Heart left ventricle (tissue), 16 donors: ENCODE data around the gene SLC6A18. TPM values are rescaled to one million over a fixed set of nuclear protein-coding genes. Genes with fewer than 3 reads are reported as not detected.

ENCODE experiments used
- ATAC-seq, 4 donors: fragments of 200-7000 bp; cut with Tn5 transposase; one replicate each; pipeline ENCODE4 v1.9.1; 2020 to 2022; ENCODE audit warnings: moderate library complexity in 4 of 4, mild to moderate bottlenecking in 3 of 4, moderate number of reproducible peaks in 1 of 4
- DNase-seq, 5 donors: peaks; one replicate each; pipeline ENCODE4 v3.0.0-alpha.2; 2020
- H3K27ac ChIP-seq, 12 donors: fragments of 200-600 bp; sonication (generic) in 4 of 12; one replicate each; pipeline versions ENCODE4 v1.5.0 to v1.8.0; 2016 to 2022; ENCODE audit warnings: mild to moderate bottlenecking in 2 of 12
- H3K27me3 ChIP-seq, 9 donors: fragments of 200-600 bp; sonication (generic) in 2 of 9; one replicate each; pipeline versions ENCODE4 v1.5.1 to v1.8.0; 2016 to 2022; ENCODE audit warnings: mild to moderate bottlenecking in 3 of 9
- H3K36me3 ChIP-seq, 9 donors: fragments of 200-600 bp; sonication (generic) in 2 of 9; one replicate each; pipeline versions ENCODE4 v1.5.0 to v1.8.0; 2018 to 2022; ENCODE audit warnings: mild to moderate bottlenecking in 2 of 9
- H3K4me1 ChIP-seq, 12 donors: fragments of 200-600 bp; sonication (generic) in 4 of 12; one replicate each; pipeline versions ENCODE4 v1.5.0 to v1.8.0; 2016 to 2022; ENCODE audit warnings: mild to moderate bottlenecking in 3 of 12
- H3K4me3 ChIP-seq, 12 donors: fragments of 200-600 bp; sonication (generic) in 4 of 12; one replicate each; pipeline versions ENCODE4 v1.5.0 to v1.8.0; 2017 to 2022; ENCODE audit warnings: mild to moderate bottlenecking in 9 of 12, moderate library complexity in 4 of 12
- H3K9me3 ChIP-seq, 12 donors: fragments of 200-600 bp; sonication (generic) in 4 of 12; one replicate each; pipeline versions ENCODE4 v1.5.0 to v1.8.0; 2016 to 2022; ENCODE audit warnings: mild to moderate bottlenecking in 1 of 12
- CTCF ChIP-seq, 12 donors: fragments of 200-600 bp; sonication (generic) in 4 of 12; IDR thresholded peaks; one replicate each; pipeline versions ENCODE4 v1.5.0 to v1.8.0; 2018 to 2022; ENCODE audit warnings: antibody characterized with exemption in 12 of 12, mild to moderate bottlenecking in 5 of 12
- POLR2A ChIP-seq, 2 donors: fragments of 450-650 bp; IDR thresholded peaks; one replicate each; pipeline ENCODE4 v1.6.1; 2017; ENCODE audit warnings: antibody characterized with exemption in 2 of 2, mild to moderate bottlenecking in 2 of 2, moderate library complexity in 2 of 2
- WGBS, 4 donors: extraction: QIAGEN DNeasy Blood & Tissue Kit in 2 of 4; methylation state at CpG; one replicate each; pipeline versions ENCODE4 v1.1.5 to v1.1.7; 2013 to 2018; 5-methylcytosine and 5-hydroxymethylcytosine counted together
- intact Hi-C, 10 donors: fragments of 100-400 bp; cut with DNase I; formaldehyde crosslinking; loops; one replicate each; pipeline versions ENCODE4 v1.11.1 to v1.14.2; 2022
- polyA plus RNA-seq, 2 donors: library from polyadenylated mRNA; stranded (reverse); fragments of 200-250 nt; gene quantifications; one replicate each; pipeline ENCODE4 v1.2.3, GENCODE V29; 2013
- total RNA-seq, 9 donors: library from RNA; depleted of rRNA in 2 of 9; stranded (reverse); fragments of >200 nt in 2 of 9; fragmentation: NEBNext Ultra II Directional in 3 of 9; extraction: Animal tissue kit (Norgen Biotek cat#: 25700) in 3 of 9; gene quantifications; one replicate each; pipeline versions ENCODE4 v1.1.0 to v1.2.4, GENCODE V29; 2016 to 2023
- donor health status: ischemic (EF 13 %, LVEDD 7.1; RV severe dilation, severe dysfunction).
- donor health status: healthy with polysubstance abuse.
- donor health status: DM: no; HTN: yes; CAD: no.
- donor health status: DM: no; HTN: no; CAD: no.
- donor health status: ischemic (EF 25% LVEDD 6.9; RV normal size, moderate dysfunction).
- donor health status: ischemic (EF 25% LVEDD 5.7; RV mildly dilated, moderate dysfunction).
- donor health status: healthy.
- donor health status: DM: yes; HTN: yes; CAD: no.
- donor health status: ischemic (EF 35%, LVEDD 5.7; RV mildly dilated, moderate dysfunction).
- donor health status: nonischemic (EF 11% LVEDD 7.7; RV severe dilation, severe dysfunction).
- donor health status: DM: yes; HTN: yes; CAD: no.
- donor health status: PGD.
- donor health status: ischemic (EF 29% LVEDD 5.4; RV normal size, mild dysfunction).
- donor health status: nonischemic (EF 23%, LVEDD 6.1; RV moderate dilation, normal function).

SLC6A18 gene
- total and polyA plus RNA-seq, 11 donors: not detected

DNA sequence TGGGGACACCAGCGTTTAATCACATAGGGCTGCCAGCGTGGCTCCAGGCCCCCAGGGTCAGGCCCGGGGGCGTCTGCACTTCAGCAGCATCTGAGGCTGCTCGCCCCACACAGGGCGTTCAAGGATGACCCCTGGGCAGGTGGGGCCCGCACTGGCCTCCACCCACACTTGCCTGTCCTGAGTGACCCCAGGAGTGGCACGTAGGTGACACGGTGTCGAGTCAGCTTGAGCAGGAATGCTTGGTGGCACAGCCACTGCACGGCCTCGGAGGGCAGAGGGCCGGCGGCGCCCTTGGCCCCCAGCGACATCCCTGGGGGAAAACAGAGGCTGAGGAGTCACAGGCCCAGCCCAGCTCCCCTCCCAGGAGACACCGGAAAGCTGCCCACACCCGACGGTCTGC is 29.0 kb downstream of the SLC6A18 start:
- WGBS, 4 donors: 78 to 84% (median 81%) methylated on average over 12 to 19 of the region's 19 CpGs
- H3K27ac ChIP-seq: no peak overlapping the region
- no peak for TF ChIP-seq CTCF (IDR thresholded peaks at IDR 0.05)
- no peaks in the 10 kb centered on the region for H3K4me1 ChIP-seq
- no peak for ATAC-seq
- DNase-seq: no peak
- intact Hi-C loops: no loop called here
- H3K27me3 ChIP-seq: peaks cover 0 to 30% (median 0%) of the 10 kb centered on the region in 9 donors
- H3K4me3 ChIP-seq: no peak overlapping the region
- H3K36me3 ChIP-seq: no peaks in the 10 kb centered on the region
- H3K9me3 ChIP-seq: no peaks in the 10 kb centered on the region

DNA sequence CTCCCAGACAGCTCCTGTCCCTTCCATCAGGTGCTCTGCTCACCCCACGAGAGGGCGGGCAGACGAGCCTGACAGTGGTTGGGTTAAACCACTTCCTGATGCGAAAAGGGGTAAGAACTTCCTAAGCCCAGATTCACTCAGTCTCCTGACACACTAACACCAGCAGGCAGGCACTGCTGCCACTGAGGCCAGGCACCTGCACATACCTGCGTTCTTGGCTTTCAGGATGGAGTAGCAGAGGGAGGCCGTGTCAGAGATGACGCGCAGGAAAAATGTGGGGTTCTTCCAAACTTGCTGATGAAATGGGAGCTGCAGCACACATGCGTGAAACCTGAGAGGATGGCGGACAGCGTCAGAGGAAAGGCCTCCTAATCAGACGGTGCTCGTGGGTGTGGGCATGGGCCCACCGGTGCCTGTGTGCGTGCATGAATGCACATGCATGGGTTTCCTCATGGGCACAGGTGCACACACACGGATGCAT is 29.9 kb downstream of the SLC6A18 start:
- DNase-seq: no peak
- Histone ChIP-seq H3K27ac (no peak overlapping the region), H3K4me3 (no peak overlapping the region), H3K27me3 (peaks cover 0 to 21% (median 0%) of the 10 kb centered on the region in 9 donors), H3K36me3 (no peaks in the 10 kb centered on the region), H3K4me1 (no peaks in the 10 kb centered on the region), H3K9me3 (no peaks in the 10 kb centered on the region)
- TF ChIP-seq POLR2A (IDR thresholded peaks at IDR 0.05) (no peak), CTCF (IDR thresholded peaks at IDR 0.05) (no peak)
- 72 to 80% (median 76%) methylated on average over 16 of the region's 16 CpGs for WGBS, 4 donors
- intact Hi-C loops: no loop called here
- ATAC-seq: no peak

DNA sequence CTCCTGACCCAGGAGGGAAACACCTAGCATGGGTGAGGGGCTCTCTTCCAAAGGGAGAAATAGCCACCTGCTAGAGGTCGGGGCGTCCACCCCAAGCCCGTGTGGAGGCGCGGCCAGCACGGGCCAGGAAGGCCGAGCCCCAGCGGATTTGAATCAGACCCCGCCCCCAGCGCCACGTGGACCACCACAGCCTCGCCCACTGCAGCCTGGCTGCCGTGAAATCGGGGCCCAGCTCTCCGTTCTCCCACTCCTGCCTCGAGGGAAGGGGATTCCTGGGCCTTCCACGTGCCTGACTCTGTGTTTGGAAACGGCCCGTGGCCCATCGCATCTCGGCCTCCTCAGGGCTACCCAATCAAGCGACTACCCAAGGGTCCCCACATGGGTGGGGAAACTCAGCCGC is 31.6 kb downstream of the SLC6A18 start:
- Histone ChIP-seq H3K27ac (no peak overlapping the region), H3K9me3 (peaks cover 0 to 11% (median 2%) of the 10 kb centered on the region in 12 donors), H3K27me3 (peaks cover 0 to 15% (median 0%) of the 10 kb centered on the region in 9 donors), H3K36me3 (no peaks in the 10 kb centered on the region), H3K4me3 (no peak overlapping the region), H3K4me1 (no peaks in the 10 kb centered on the region)
- DNase-seq: no peak
- no peak for ATAC-seq
- intact Hi-C loops: no loop called here
- TF ChIP-seq CTCF (IDR thresholded peaks at IDR 0.05) (no peak), POLR2A (IDR thresholded peaks at IDR 0.05) (no peak)
- WGBS, 4 donors: 74 to 88% (median 80%) methylated on average over 9 to 23 of the region's 23 CpGs

- TF ChIP-seq CTCF (IDR thresholded peaks at IDR 0.05) (no peak), POLR2A (IDR thresholded peaks at IDR 0.05) (no peak)
- Histone ChIP-seq H3K4me1 (no peaks in the 10 kb centered on the region), H3K36me3 (no peaks in the 10 kb centered on the region), H3K27ac (no peak overlapping the region), H3K27me3 (peaks cover 0 to 11% (median 0%) of the 10 kb centered on the region in 9 donors), H3K4me3 (no peak overlapping the region), H3K9me3 (peaks cover 0 to 17% (median 6%) of the 10 kb centered on the region in 12 donors)
- intact Hi-C loops: no loop called here
- ATAC-seq: no peak
- 83 to 91% (median 86%) methylated on average over 14 to 17 of the region's 17 CpGs for WGBS, 4 donors
- DNase-seq: no peak
These were observed 32.2 kb downstream of the SLC6A18 start for GRCh38 chr5:1257363-1257762.
